Type B pancreatic cell (in vitro differentiated cells): ENCODE data around the gene GRB10. TPM values are rescaled to one million over a fixed set of nuclear protein-coding genes. Genes with fewer than 3 reads are reported as not detected.
A peak's percentile ranks its signal among the peaks of the same experiment; 100 is the strongest.
"Not testable (repeated sequence)": the region's sequence is repeated elsewhere in the genome, so short reads cannot be mapped to it uniquely, and the experiment has no call there.

ENCODE experiments used
- DNase-seq: peaks from one replicate; pipeline ENCODE4 v3.0.0; 2021; ENCODE audit warnings: mixed read lengths; ENCODE audit not compliant: unreplicated experiment; ENCODE audit errors: extremely low spot score
- H3K27ac Mint-ChIP-seq: 2 replicates; pipeline ENCODE4 v1.8.0; 2021; ENCODE audit warnings: mild to moderate bottlenecking, mixed read lengths
- H3K27me3 Mint-ChIP-seq: 2 replicates; pipeline ENCODE4 v1.8.0; 2021; ENCODE audit warnings: mixed read lengths
- H3K36me3 Mint-ChIP-seq: 2 replicates; pipeline ENCODE4 v1.8.0; 2021; ENCODE audit warnings: mixed read lengths
- H3K4me1 Mint-ChIP-seq: one replicate; pipeline ENCODE4 v1.8.0; 2021; ENCODE audit warnings: mixed read lengths; ENCODE audit not compliant: unreplicated experiment
- H3K4me3 Mint-ChIP-seq: 2 replicates; pipeline ENCODE4 v1.8.0; 2021; ENCODE audit warnings: mild to moderate bottlenecking, mixed read lengths
- H3K9me3 Mint-ChIP-seq: 2 replicates; pipeline ENCODE4 v1.8.0; 2021; ENCODE audit warnings: mixed read lengths
- total RNA-seq: library from RNA; stranded (reverse); gene quantifications from 2 replicates; pipeline ENCODE4 v1.2.1, GENCODE V29; 2021; ENCODE audit warnings: low replicate concordance
- TF ChIP-seq, protein P1 (sequence below): fragments of 200-600 bp; sonication (generic); conservative IDR thresholded peaks from 2 replicates; pipeline ENCODE4 v1.5.0; 2021; ENCODE audit warnings: antibody characterized with exemption, mild to moderate bottlenecking

GRB10 gene
- total RNA-seq, 1 donor from 2014 or later: 42.3 TPM

DNA sequence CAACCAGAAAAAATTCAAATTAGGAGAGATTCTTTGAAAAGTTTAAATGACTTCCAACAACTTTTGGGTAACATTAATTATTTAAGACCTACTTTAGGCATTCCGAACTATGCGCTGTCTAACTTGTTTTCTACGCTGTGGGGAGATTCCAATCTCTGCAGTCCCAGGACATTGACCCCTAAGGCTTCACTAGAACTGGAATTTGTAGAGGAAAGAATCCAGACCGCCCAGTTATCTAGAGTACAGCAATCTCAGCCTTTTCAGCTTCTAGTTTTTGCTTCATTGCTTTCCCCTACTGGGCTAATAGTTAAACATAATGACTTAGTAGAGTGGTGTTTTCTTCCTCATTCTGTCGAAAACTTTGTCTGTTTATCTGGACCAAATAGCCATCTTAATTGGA lies 202.6 kb downstream of the GRB10 start:
- DNase-seq: no peak
- Mint-ChIP-seq H3K27me3 (no peaks in the 10 kb centered on the region), H3K36me3 (peaks cover 3% of the 10 kb centered on the region), H3K9me3 (peaks cover 14% of the 10 kb centered on the region), H3K4me3 (no peak overlapping the region), H3K27ac (no peak overlapping the region), H3K4me1 (no peaks in the 10 kb centered on the region)
- TF ChIP-seq, protein P1, sequence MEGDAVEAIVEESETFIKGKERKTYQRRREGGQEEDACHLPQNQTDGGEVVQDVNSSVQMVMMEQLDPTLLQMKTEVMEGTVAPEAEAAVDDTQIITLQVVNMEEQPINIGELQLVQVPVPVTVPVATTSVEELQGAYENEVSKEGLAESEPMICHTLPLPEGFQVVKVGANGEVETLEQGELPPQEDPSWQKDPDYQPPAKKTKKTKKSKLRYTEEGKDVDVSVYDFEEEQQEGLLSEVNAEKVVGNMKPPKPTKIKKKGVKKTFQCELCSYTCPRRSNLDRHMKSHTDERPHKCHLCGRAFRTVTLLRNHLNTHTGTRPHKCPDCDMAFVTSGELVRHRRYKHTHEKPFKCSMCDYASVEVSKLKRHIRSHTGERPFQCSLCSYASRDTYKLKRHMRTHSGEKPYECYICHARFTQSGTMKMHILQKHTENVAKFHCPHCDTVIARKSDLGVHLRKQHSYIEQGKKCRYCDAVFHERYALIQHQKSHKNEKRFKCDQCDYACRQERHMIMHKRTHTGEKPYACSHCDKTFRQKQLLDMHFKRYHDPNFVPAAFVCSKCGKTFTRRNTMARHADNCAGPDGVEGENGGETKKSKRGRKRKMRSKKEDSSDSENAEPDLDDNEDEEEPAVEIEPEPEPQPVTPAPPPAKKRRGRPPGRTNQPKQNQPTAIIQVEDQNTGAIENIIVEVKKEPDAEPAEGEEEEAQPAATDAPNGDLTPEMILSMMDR: no peak

DNA sequence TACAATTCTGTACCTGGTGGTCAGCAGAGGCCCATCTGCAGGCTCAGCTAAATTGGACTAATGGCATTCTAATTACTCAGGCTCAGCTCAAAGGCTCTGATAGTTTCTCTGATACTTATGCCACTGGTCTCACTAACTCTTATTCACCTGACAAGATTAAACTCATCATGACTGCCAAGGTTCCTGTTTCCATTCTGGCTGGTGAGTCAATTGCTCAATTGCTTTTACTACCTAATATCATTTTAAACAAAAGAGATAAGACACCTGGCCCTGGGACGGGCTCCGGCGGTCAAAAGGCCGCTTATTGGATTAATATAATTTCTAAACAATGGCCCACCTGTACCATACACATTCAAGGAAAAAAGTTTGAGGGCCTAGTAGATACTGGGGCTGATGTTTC lies 204.6 kb downstream of the GRB10 start:
- not testable (repeated sequence) for H3K4me3 Mint-ChIP-seq, H3K36me3 Mint-ChIP-seq, H3K4me1 Mint-ChIP-seq, H3K27ac Mint-ChIP-seq, H3K27me3 Mint-ChIP-seq, H3K9me3 Mint-ChIP-seq
- peak; percentile 10 for DNase-seq

DNA sequence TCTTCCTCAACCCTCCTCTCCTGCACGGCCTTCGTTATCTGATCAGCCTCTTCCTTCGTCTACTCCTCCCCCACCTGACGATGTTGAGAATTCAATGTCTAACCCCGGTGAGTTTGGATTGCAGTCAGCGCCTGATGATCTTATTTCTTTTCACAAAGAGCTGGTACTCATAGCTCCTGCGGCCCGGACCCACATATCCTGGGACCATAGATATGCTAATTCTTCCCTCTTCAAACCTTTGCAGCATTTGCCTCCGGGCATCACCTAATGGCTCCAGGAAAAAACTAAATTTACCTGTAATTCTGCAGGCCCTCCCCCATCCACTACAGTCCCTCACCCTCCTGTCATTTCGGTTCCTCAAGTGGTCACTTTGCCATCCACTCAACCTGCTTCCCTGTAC lies 205.1 kb downstream of the GRB10 start:
- DNase-seq: peak; percentile 6
- TF ChIP-seq, protein P1: no peak
- no peak overlapping the region for H3K27ac Mint-ChIP-seq
- no peaks in the 10 kb centered on the region for H3K27me3 Mint-ChIP-seq
- peaks cover 8% of the 10 kb centered on the region for H3K9me3 Mint-ChIP-seq
- no peaks in the 10 kb centered on the region for H3K36me3 Mint-ChIP-seq
- H3K4me1 Mint-ChIP-seq: no peaks in the 10 kb centered on the region
- H3K4me3 Mint-ChIP-seq: no peak overlapping the region

DNA sequence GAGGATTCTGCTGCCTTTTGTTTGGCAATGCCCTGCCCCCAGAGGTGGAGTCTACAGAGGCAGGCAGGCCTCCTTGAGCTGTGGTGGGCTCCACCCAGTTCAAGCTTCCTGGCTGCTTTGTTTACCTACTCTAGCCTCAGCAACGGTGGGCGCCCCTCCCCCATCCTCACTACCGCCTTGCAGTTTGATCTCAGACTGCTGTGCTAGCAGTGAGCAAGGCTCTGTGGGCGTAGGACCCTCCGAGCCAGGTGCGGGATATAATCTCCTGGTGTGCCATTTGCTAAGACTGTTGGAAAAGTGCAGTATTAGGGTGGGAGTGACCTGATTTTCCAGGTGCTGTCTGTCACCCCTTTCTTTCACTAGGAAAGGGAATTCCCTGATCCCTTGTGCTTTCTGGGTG lies 206.3 kb downstream of the GRB10 start:
- not testable (repeated sequence) for H3K36me3 Mint-ChIP-seq, H3K9me3 Mint-ChIP-seq, H3K4me3 Mint-ChIP-seq, H3K27me3 Mint-ChIP-seq, H3K4me1 Mint-ChIP-seq, H3K27ac Mint-ChIP-seq
- peak; percentile 11 for DNase-seq

DNA sequence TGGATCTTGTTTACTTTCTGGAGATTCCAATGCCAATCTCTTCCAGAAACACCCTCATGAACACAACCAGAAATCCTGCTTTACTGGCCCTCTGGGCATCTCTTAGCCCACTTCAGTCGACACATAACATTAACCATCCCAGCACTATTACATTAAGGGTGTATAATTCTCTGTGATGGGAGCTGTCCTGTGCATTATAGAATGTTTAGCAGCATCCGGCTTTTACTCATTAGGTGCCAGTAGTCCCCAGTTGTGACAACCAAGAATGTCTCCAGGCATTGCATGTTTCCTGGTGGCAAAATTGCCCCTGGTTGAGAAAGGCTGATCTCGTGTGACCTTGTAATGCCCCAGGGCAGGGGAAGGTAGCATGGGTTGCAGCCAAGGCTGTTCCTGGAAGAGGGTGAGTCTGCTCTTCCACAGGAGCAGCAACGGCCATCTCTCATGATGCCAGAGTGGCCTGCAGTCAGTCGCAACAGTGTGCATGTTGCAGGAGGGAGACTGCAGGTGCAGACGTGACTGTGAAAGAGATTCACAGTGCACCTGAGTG lies 214.9 kb downstream of the GRB10 start:
- Mint-ChIP-seq H3K9me3 (peaks cover 5% of the 10 kb centered on the region), H3K36me3 (no peaks in the 10 kb centered on the region), H3K27ac (no peak overlapping the region), H3K27me3 (peaks cover 3% of the 10 kb centered on the region), H3K4me3 (no peak overlapping the region), H3K4me1 (peaks cover 7% of the 10 kb centered on the region)
- TF ChIP-seq, protein P1: no peak
- DNase-seq: no peak

DNA sequence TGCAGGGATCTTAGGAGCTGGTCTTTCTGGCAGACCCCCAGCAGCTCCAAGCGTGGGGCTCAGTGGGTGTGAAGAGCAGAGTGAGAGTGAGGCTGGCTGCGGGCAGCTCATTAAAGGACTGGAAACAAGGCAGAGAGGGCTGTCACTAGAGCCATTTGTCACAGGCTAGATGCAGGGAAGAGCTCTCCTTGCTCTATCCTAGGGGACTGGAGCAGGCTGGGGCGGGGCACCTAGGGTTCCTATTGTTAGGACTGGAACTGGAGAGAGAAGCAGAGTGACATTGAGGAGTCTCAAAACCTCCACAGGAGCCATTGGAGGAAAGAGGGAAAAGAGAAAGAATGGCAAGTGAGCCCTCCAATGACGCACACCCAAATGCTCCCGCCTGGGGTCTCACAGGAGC lies 216.7 kb downstream of the GRB10 start:
- Mint-ChIP-seq H3K27ac (peak overlapping the region; percentile 64), H3K4me1 (peaks cover 7% of the 10 kb centered on the region), H3K9me3 (peaks cover 5% of the 10 kb centered on the region), H3K27me3 (peaks cover 3% of the 10 kb centered on the region), H3K4me3 (no peak overlapping the region), H3K36me3 (no peaks in the 10 kb centered on the region)
- TF ChIP-seq, protein P1: no peak
- no peak for DNase-seq

DNA sequence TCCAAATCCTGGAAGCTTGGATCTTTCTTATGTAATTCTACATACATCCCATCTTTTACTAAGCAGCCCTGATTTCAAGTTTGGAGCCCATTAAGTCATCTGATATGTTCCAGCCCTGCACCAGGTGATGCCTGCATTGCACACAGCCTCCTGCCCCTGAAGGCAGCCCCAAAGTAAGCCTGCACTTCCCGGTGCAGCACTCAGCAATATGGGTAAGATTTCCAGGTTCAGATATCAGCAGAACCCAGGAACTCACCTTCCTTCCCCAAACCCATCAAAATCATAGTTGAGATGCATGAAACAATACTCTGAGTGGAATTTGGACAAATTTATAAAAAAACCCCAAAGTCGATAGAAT lies 217.2 kb downstream of the GRB10 start:
- Mint-ChIP-seq H3K36me3 (no peaks in the 10 kb centered on the region), H3K27ac (peak overlapping the region; percentile 64), H3K9me3 (peaks cover 5% of the 10 kb centered on the region), H3K4me3 (peak overlapping the region; percentile 52), H3K27me3 (peaks cover 3% of the 10 kb centered on the region), H3K4me1 (peaks cover 11% of the 10 kb centered on the region)
- DNase-seq: no peak
- TF ChIP-seq, protein P1: no peak
